Vagina (tissue), 2 donors: ENCODE measurements around the gene SULT2B1. TPM values are rescaled to one million over a fixed set of nuclear protein-coding genes. Genes with fewer than 3 reads are reported as not detected.
A peak's percentile ranks its signal among the peaks of the same experiment; 100 is the strongest.

Experiments used
- DNase-seq, 2 donors: peaks; one replicate each; pipeline ENCODE4 v3.0.0-alpha.2; 2017; ENCODE audit errors: extremely low spot score in 2 of 2
- H3K27ac ChIP-seq: fragments of 200-600 bp; sonication (generic); one replicate; pipeline ENCODE4 v1.5.1; 2019
- H3K27me3 ChIP-seq: fragments of 200-600 bp; sonication (generic); one replicate; pipeline ENCODE4 v1.5.1; 2019
- H3K36me3 ChIP-seq, 2 donors: fragments of 200-600 bp; sonication (generic); one replicate each; pipeline ENCODE4 v1.5.1; 2017 to 2019
- H3K4me1 ChIP-seq: fragments of 200-600 bp; sonication (generic); one replicate; pipeline ENCODE4 v1.5.1; 2019
- H3K4me3 ChIP-seq, 2 donors: fragments of 200-600 bp; sonication (generic); 1 replicate in 1 of 2; 2 replicates in 1 of 2; pipeline ENCODE4 v1.5.1; 2016 to 2019
- H3K9me3 ChIP-seq: fragments of 200-600 bp; sonication (generic); one replicate; pipeline ENCODE4 v1.5.1; 2019
- CTCF ChIP-seq, 3 experiments: fragments of 450-650 bp in 2 of 3; fragments of 200-600 bp in 1 of 3; sonication (generic) in 1 of 3; IDR thresholded peaks; one replicate each; pipeline ENCODE4 v1.5.1; 2017 to 2019; ENCODE audit warnings: antibody characterized with exemption in 3 of 3, mild to moderate bottlenecking in 2 of 3, moderate library complexity in 2 of 3
- POLR2A ChIP-seq, 2 donors: fragments of 450-650 bp; IDR thresholded peaks; one replicate each; pipeline ENCODE4 v1.6.1; 2017; ENCODE audit warnings: antibody characterized with exemption in 2 of 2, mild to moderate bottlenecking in 2 of 2, moderate library complexity in 2 of 2
- POLR2AphosphoS5 ChIP-seq, 2 donors: sonication (generic); formaldehyde crosslinking; IDR thresholded peaks; one replicate each; pipeline ENCODE4 v1.9.0; 2017; ENCODE audit warnings: antibody characterized with exemption in 2 of 2, mild to moderate bottlenecking in 2 of 2, low read depth in 1 of 2; ENCODE audit not compliant: insufficient read depth in 1 of 2
- intact Hi-C: fragments of 100-400 bp; cut with DNase I; formaldehyde crosslinking; loops from one replicate; pipeline ENCODE4 v1.15.1; 2023
- total RNA-seq: library from RNA; depleted of rRNA; stranded (reverse); fragments of >200 nt; gene quantifications from one replicate; pipeline ENCODE4 v1.2.3, GENCODE V29; 2016

The SULT2B1 gene
- total RNA-seq, 1 donor from 2014 or later, result 43.0 TPM

GRCh38 chr19:48565090-48565489, 13.1 kb downstream of the SULT2B1 start:
- TF ChIP-seq POLR2A (IDR thresholded peaks at IDR 0.05) (no peak), POLR2AphosphoS5 (IDR thresholded peaks at IDR 0.05; ENCODE audit: insufficient read depth in 1 of 2, low read depth in 1 of 2) (no peak), CTCF (IDR thresholded peaks at IDR 0.05) (no peak)
- Histone ChIP-seq H3K36me3 (no peaks in the 10 kb centered on the region), H3K27ac (no peak overlapping the region), H3K4me1 (peaks cover 18% of the 10 kb centered on the region), H3K27me3 (no peaks in the 10 kb centered on the region), H3K9me3 (no peaks in the 10 kb centered on the region), H3K4me3 (no peak overlapping the region)
- no peak for DNase-seq
- intact Hi-C loops, result no loop called here

- TF ChIP-seq POLR2AphosphoS5 (IDR thresholded peaks at IDR 0.05; ENCODE audit: insufficient read depth in 1 of 2, low read depth in 1 of 2) (peak; percentile 70 to 75), POLR2A (IDR thresholded peaks at IDR 0.05) (no peak), CTCF (IDR thresholded peaks at IDR 0.05) (no peak)
- intact Hi-C loops, result no loop called here
- no peaks in the 10 kb centered on the region for H3K27me3 ChIP-seq
- H3K4me1 ChIP-seq, result peaks cover 18% of the 10 kb centered on the region
- H3K9me3 ChIP-seq, result no peaks in the 10 kb centered on the region
- no peaks in the 10 kb centered on the region for H3K36me3 ChIP-seq
- H3K4me3 ChIP-seq, result peak overlapping the region; percentile 18 to 34
- H3K27ac ChIP-seq, result peak overlapping the region; percentile 52
- no peak for DNase-seq
Observed at GRCh38 chr19:48568345-48568886, 16.4 kb downstream of the SULT2B1 start.

GRCh38 chr19:48569814-48570213, 17.8 kb downstream of the SULT2B1 start:
- TF ChIP-seq CTCF (IDR thresholded peaks at IDR 0.05) (no peak), POLR2A (IDR thresholded peaks at IDR 0.05) (no peak), POLR2AphosphoS5 (IDR thresholded peaks at IDR 0.05; ENCODE audit: insufficient read depth in 1 of 2, low read depth in 1 of 2) (no peak)
- Histone ChIP-seq H3K4me1 (peaks cover 18% of the 10 kb centered on the region), H3K4me3 (no peak overlapping the region), H3K27me3 (no peaks in the 10 kb centered on the region), H3K36me3 (no peaks in the 10 kb centered on the region), H3K9me3 (no peaks in the 10 kb centered on the region), H3K27ac (no peak overlapping the region)
- DNase-seq, result no peak
- intact Hi-C loops, result no loop called here

GRCh38 chr19:48571378-48572162, 19.6 kb downstream of the SULT2B1 start:
- Histone ChIP-seq H3K4me1 (peaks cover 18% of the 10 kb centered on the region), H3K9me3 (no peaks in the 10 kb centered on the region), H3K27me3 (no peaks in the 10 kb centered on the region), H3K36me3 (no peaks in the 10 kb centered on the region), H3K27ac (no peak overlapping the region), H3K4me3 (no peak overlapping the region)
- intact Hi-C loops, result no loop called here
- DNase-seq, result no peak
- TF ChIP-seq POLR2A (IDR thresholded peaks at IDR 0.05) (no peak), POLR2AphosphoS5 (IDR thresholded peaks at IDR 0.05; ENCODE audit: insufficient read depth in 1 of 2, low read depth in 1 of 2) (no peak), CTCF (IDR thresholded peaks at IDR 0.05) (no peak)

GRCh38 chr19:48573163-48573505, 21.2 kb downstream of the SULT2B1 start:
- no peaks in the 10 kb centered on the region for H3K36me3 ChIP-seq
- TF ChIP-seq POLR2AphosphoS5 (IDR thresholded peaks at IDR 0.05; ENCODE audit: insufficient read depth in 1 of 2, low read depth in 1 of 2) (no peak), CTCF (IDR thresholded peaks at IDR 0.05) (no peak), POLR2A (IDR thresholded peaks at IDR 0.05) (no peak)
- no peak overlapping the region for H3K27ac ChIP-seq
- no peaks in the 10 kb centered on the region for H3K9me3 ChIP-seq
- H3K4me3 ChIP-seq, result no peak overlapping the region
- H3K27me3 ChIP-seq, result no peaks in the 10 kb centered on the region
- peaks cover 9% of the 10 kb centered on the region for H3K4me1 ChIP-seq
- intact Hi-C loops, result no loop called here
- no peak for DNase-seq
